NCI-H2107 treated with DMSO at 0.1 percent for 48 hours (cell line): Measurements from ENCODE around the gene CYP24A1.

Source experiments
- DNase-seq: peaks from one replicate; lab custom pipeline; 2025; ENCODE audit not compliant: unreplicated experiment; lab: John Stamatoyannopoulos, UW

Gene CYP24A1

DNA sequence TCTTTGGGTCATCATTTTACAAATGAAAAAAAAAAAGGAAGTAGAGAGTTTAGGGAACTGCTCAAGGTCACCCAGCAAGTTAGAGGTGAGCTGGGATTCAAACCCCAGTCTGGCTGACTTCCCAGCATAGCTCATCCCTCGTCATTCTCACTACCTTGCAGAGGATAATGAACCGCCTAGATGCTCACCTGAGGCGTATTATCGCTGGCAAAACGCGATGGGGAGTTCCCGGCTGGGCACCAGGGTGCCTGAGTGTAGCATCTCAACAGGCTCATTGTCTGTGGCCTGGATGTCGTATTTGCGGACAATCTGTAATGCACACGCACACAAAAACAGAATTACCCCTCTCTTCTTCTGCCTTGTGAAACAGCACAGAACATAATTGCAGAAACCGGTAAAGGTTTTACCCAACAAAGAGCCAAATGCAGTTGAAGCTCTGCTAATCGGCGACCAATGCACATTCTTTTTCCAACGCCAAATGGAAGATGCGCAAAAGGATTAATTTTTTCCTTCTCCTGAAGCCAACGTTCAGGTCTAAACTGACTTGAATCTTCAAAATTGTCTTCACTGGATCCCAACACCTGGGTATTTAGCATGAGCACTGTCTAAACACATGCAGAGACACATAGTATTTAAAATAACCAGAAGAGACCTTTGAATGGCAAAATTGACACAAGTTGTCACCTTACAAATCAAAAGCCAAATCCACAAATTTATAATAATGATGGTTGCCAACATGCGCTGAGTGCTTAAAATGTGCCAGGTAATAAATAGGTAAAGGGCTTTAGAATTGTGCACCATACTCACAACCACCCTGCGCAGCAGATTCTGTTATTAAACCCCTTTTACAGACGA is 16.6 kb downstream of the CYP24A1 start:
- no peak for DNase-seq

GRCh38 chr20:54156522-54156921 is 17.3 kb downstream of the CYP24A1 start:
- DNase-seq: no peak

GRCh38 chr20:54155736-54156317 is 18.0 kb downstream of the CYP24A1 start:
- DNase-seq: no peak

DNA sequence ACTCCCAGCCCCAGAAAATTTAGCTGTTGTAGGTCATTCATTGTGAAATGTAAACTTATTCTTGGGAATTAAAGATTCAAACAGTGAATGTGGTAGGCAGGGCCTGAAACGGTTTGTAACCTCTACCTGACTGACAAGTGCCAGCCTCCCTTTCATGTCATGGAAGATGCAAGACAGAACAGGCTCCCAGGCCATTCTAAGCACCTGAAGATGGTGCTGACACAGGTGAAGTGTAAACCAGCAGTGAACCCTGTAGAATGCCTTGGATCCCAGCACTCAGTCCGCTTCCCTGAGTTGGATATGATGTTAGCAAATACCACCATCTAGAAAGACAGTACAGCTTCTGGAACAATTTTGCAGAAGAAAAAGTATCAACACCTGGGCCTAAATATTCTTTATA is 19.3 kb downstream of the CYP24A1 start:
- DNase-seq: no peak

GRCh38 chr20:54153847-54154246 is 19.9 kb downstream of the CYP24A1 start:
- DNase-seq: no peak

- DNase-seq: no peak
Measured at GRCh38 chr20:54153041-54153327, 20.8 kb downstream of the CYP24A1 start.

- DNase-seq: no peak
Measured at GRCh38 chr20:54152227-54153040, 21.4 kb downstream of the CYP24A1 start.

GRCh38 chr20:54151511-54152226 is 22.1 kb downstream of the CYP24A1 start:
- DNase-seq: no peak

GRCh38 chr20:54151075-54151439 is 22.7 kb downstream of the CYP24A1 start:
- DNase-seq: no peak

- no peak for DNase-seq
Measured at GRCh38 chr20:54149765-54150264, 24.0 kb downstream of the CYP24A1 start.

GRCh38 chr20:54148947-54149764 is 24.6 kb downstream of the CYP24A1 start:
- DNase-seq: no peak

- DNase-seq: no peak
Measured at GRCh38 chr20:54146672-54147071, 27.1 kb downstream of the CYP24A1 start.

DNA sequence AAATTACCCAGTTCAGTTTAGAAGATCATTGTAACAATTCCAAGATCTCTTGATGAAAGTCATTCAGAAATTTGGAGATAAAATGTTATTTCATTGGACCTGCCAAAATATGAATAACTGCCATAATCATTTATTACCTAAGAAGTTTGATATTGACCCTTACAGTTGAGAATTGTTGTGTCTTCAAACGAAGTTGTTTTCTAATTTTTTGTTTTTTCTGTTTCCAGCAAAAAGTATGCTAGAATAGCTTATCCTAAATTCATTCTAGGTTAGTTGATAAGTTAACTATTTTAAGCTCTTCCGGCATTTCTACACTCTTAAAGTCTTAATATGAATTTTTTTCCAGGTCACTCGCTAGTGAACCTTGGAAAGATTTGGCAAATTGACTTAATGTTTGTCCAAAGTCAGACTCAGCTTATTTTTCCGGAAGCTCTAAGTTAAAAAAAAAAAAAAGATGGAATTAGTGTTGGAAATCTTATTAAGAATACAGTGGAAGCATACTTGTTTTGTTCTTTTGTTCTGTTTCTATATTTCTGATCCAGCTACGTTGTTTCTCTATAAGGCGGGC is 28.9 kb downstream of the CYP24A1 start:
- DNase-seq: no peak

GRCh38 chr20:54140927-54141566 is 32.7 kb downstream of the CYP24A1 start:
- DNase-seq: no peak

- no peak for DNase-seq
Measured at GRCh38 chr20:54140486-54140885, 33.3 kb downstream of the CYP24A1 start.

GRCh38 chr20:54140067-54140466 is 33.7 kb downstream of the CYP24A1 start:
- DNase-seq: no peak

DNA sequence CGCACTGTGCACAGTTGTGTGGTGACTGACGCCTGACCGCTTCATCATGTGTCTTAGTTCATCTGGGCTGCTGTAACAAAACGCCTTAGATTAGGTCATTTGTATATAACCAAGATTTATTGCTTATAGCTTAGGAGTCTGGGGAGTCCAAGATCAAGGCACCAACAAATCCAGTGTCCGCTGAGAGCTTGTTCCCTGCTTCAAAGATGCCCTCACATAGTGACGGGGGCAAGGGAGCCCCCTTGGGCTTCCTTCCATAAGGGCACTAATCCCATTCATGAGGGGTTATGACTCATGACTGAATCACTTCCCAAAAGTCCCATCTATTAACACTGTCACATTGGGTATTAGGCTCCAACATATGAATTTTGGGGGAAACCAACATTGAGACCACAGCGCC is 34.6 kb downstream of the CYP24A1 start:
- no peak for DNase-seq

DNA sequence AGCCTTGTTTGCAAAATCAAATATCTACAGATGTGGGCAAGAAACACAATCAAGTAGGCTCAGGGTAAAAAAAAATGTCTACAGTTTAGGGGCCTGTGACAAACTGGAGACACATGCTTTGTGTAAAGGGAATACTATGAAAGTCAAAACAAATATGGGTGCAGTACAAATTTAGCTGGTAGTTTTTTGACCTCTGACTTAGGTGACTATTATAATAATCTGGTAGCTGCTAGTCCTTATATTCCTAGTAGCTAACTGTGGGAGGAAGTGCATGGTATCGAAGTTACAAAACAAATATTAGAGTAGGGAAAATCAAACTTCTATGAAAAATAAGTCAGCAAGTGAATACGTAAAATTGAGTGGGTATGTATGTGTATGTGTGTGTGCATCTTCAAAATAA is 35.4 kb downstream of the CYP24A1 start:
- DNase-seq: no peak

DNA sequence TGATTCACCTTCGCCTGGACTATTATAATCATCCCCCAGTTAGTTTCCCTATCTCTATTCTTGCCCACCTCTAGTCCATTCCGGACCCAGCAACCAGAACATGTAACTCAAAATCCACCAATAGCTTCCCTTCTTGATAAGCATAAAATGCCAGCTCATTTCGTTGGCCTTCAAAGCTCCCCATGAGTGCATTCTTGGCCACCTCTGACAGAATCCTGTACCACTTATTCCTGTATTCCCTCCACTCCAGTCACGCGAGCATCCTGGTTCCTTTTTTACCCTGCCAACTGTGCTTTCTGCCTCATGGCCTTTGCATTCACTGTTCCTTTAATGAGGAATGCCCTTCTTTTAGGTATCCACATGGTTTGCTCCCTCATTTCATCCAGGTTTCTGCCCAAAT is 36.7 kb downstream of the CYP24A1 start:
- DNase-seq: no peak
